HG03025 (cell line): ENCODE data around the gene GRIK2.

ENCODE experiments used
- ATAC-seq: cut with Tn5 transposase; IDR thresholded peaks from one replicate; pipeline ENCODE4 v1.9.1; 2021; ENCODE audit warnings: mild to moderate bottlenecking, moderate library complexity; ENCODE audit not compliant: unreplicated experiment, low FRiP score

GRIK2 gene

DNA sequence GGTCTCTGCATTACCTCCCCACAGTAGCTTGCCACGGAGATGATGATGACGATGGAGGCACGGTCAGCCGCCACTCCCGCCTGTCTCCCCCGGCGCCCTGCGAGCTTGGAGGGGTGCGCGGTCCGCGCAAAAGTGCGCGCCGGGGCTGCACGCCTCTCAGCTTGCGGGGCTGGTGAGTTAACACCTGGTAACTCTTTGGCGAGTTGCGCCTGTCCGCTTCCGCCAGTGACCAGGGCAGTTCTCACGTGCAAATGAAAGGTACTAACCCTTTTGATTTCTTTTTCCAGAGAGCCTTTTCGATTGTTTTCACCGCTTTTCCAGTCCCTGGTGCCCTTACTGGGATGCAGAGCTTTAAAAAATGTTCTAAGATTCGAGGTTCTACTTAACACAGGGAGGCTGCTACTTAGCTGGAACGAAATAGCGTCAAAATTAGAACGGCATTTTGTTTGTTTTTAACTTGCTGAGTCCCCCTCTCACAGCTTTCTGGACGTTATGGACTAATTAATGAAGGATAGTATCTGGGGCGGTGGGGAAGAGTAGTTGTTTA lies 6.2 kb downstream of the GRIK2 start:
- ATAC-seq = no peak

DNA sequence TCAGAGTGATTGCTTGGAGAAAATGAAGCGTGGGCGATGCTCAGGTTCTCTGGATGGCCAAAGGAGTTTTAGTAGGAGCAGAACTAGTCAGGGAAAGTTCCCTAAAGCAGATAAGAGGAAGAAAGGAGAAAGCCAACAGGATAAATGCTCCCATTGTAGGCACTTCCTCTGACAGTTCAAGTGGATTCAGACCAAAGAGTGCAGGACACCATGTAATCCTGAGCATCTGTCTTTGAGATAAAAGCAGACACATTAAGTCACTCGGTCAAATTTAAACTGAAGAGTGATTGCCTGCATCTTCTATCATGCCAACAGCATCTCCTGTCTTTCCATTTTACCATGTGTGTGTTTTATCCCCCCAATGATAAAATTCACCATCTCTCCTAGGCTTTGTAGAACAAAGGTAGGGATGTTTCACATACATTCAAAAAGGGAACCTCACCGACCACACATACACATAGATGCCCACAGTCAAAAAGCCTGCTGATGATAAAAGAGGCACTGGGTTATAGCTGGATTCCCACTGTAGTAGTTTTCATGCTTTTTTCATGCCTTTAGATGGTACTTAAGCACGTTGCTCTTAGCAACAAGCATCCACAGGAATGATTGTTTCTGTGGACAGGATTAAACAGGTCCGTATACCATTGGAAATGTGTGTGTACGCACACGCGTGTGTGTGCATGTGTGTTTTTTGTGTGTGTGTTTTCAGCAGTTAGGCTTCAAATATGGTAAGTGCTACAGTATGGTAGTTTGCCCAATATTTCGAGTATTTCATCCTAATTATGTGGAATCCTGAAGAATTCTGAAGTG lies 7.0 kb downstream of the GRIK2 start:
- no peak for ATAC-seq

DNA sequence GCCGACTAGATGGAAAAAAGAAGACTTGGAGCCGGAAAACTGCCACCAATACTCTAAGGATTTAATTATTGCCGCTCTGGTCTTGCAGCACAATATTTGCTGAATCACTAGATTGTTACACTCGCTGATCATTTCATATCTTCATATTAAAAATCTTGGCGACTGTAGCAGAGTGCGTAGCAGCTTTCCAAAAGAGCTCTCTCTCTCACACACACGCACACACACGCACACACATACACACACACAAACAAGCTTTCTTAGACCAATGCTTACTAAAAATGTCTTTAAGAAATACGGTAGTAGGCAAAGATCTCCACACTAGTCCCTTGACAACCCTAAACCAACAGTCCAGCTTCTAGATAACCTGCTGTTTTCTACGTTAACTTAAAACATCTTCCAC lies 7.7 kb downstream of the GRIK2 start:
- no peak for ATAC-seq

DNA sequence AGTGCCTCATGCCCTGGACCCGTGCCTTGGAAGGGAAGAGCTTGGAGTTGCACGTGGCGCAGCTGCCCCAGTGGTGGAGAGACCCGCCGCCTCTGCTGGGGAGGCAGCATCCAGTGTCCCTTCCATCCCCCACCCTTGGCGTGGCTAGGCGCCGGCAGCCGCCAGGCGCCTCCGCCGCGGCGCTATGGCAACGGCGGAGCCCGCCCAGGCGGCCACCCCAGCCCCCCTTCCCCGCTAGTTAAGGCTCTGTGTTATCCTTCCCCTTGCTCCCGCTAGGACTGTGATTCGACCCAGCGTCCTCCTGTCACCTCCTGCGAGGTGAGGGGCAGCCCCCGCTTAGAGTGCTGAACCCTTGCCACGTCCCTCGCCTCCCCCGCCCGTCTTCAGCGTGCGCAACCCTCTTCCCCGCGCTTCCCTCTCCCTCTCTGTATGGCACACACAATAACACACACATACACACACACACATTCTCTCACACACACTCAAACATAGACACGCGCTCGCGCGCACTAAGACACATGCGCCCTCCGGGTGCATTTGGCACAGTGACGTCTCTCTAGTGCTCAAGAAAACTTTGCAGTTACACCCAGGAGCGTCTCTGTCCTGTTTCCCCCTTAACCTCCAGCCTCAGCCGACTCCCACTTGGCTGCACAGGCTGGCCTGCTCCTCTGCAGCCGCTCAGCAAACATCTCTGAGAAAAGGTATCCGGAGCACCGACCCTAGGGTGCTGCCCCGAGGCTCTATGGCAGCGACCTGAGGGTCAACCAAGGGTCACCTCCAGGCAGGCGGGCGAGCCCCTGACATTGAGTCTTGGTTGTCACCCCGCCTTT lies 8.5 kb downstream of the GRIK2 start:
- ATAC-seq = no peak

DNA sequence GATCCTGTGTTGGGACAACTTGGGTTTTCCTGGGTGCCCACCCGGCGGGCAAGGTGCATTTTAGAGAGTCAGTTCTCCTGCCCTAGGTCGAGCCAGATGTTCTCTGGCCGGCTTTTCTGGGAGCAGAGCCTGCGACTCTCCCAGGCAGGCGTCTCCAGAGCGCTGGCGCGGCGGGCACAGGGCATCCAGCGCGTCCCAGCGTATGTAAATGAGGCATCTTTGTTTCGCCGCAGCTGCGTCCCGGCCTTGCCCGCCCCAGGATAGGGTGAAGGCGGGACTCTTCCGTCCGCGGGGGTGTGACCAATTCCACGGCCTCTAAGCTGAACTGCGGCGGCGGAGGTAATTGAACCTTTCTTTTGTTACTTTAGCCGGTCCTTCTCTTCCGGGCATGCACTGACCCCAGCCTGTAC lies 9.1 kb downstream of the GRIK2 start:
- no peak for ATAC-seq

DNA sequence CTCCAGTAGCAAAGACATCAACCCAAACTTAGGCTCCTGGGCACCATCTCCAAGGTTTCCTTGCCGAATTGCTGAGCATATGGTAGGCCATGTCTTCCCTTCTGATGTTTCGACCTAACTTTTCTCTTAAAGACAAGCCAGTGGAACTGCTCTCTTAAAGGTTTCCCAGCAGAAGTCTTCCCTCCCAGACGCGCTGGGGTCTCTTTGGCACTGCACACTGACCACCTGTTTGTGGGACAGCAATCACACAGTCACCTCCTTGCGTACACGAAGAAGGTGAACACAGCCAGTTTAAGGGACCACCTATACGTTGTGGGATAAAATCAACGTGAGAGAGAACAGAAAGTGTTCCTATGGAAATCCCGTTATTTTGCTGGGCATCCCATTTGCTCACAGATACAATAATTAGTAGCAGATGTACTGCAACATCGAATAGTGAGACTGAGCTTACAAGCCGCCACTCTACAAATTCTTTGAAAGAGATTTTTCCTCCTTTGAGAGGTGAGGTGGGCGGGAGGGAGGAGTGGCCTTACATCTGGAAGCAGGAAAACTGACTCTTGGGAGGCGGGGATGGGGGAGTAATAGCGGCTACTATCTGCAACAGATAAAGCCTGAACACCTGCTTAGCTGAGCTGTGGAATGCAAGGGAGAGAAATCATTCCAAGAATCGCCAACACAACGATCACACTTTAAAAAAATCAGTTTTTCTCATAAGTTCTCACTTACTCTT lies 9.9 kb downstream of the GRIK2 start:
- ATAC-seq = no peak

DNA sequence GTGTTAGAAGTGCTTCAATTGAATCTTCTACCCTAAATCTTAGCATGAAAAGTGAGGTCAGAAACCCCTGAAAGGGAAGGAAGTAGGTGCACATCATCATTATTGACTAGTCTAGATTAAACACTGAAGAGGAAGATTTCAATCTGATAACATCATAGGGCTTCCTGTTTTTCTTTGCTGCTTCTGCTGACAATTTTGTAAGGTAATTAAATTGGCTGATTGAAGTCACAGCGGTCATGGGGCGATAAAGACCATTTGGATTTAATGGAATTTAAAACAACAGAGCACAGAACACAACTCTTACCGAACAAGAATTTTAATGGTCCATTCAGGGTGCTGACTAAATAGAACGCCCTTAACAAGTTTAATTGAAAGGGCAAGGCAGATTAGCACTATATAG lies 11.3 kb downstream of the GRIK2 start:
- no peak for ATAC-seq

DNA sequence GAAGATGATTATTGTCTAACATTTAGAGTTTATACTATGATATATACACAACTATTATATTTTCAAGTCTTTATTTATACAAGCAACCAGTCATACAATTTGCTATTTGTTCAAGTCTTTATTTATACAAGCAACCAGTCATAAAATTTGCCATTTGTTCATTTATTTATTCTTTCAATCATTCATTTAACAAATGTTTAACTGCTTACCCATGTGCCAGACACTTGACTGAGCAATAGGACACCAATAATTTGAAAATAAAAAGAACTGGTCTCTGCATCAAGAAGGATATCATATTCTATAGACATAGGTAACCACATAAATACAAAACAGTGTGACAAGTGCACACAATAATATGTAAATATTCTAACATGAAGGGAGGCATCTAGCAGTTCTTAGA lies 20.3 kb downstream of the GRIK2 start:
- ATAC-seq = no peak

DNA sequence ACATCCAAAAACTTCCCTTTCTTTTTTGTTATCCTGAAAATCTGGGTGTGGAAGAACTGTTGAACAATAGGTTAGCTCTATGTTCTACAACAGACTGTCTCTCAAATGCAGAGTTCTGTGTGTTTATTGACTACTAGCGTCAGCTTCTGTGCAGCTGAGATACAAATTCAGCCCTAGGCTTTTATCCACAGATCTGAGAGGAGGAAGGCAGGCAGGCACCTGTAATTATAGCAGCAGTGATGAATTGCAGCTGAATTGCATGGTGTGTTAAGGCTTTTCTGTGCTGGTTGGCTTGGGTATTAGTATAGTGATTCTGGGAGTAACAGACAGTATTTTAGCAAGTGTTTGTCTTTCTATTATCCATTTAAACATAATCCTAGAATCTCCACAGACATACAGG lies 24.4 kb downstream of the GRIK2 start:
- no peak for ATAC-seq

DNA sequence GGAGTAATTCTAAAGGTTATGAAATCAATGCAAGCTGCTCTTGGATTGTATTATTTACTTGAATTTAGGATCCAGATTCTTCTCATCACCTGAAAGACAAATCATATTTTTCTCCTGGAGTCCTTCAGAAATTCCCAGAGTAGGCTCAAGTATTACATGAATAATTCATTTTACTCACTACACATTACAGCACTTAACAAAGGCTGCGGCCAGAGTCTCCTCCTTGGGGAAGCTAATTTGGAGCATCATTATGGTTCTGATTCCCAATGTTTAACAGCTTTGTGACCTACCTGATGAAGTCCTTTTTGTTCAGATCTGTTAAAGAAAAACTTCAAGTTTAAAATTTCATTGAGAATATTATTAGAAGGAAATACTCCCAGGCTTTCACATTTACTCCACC lies 28.7 kb downstream of the GRIK2 start:
- ATAC-seq = no peak

DNA sequence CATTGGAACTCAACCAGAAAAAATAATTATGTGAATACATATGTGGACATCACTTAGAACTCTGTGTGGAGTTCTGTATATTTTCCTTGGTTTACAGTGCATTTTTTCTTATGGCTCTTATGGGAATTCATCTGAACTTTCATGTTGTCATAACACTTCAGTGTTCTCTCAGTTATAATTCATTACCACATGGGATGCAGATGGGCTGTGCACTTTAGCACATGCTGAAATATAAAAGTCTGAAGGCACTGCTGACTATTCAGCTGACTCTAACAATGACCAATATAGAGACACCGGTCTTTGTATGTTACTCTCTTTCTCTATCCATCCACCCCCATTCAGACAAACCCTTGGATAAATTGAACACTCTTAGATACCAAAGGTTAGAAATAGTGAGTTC lies 29.3 kb downstream of the GRIK2 start:
- no peak for ATAC-seq

DNA sequence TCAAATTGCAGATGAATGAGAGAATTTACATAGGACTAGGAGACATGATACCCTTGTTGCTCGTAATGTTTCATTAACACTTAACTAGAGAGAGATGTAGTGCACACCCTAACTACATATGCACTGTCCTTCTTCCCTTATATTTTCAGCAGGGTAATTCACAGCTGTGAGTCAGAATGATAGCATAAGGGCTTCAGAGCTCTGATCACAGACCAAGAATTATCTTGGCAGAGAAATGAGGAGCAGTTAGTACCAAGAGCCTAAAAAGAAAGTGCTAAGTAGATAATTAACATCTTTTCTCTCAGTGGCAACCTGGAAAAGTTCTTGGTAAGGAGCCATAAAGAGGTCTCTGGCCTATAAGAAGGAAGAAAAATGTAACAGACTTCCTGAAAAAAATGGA lies 35.8 kb downstream of the GRIK2 start:
- ATAC-seq = no peak

DNA sequence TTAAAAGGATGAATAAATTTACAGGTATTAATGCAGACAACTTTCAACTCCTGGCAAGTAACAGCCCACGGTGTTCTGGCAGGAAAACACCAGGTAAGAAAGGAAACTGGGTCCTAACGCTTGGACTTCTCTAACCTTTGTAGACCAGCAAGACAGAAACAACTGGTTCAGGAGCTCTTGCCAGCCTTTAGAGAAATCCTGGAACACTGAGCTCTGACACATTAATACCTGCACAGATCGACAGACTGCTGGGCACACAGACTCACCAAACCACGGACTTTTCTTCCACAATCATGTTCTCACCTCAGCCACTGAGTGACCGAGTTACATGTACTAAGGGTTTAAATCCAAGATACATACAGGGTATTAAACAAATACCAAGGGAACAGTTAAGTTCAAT lies 36.3 kb downstream of the GRIK2 start:
- ATAC-seq = no peak

DNA sequence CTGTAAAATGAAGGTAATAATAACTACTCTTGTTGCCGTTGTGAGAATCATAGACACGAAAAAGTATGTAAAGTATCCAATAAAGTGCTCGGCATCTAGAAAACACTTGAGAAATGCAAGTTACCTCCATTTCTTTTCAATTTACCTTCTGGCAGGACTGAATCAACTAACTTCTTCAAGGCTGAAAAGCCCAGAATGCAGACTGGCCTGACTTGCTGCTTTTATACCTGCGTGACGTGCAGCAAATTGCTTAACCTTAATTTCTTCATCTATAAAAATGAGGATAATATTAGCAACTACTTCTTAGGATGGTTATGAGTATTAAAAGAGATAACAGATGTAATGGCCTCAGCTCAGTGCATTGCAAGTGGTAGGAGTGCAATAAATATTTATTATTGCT lies 39.6 kb downstream of the GRIK2 start:
- no peak for ATAC-seq

DNA sequence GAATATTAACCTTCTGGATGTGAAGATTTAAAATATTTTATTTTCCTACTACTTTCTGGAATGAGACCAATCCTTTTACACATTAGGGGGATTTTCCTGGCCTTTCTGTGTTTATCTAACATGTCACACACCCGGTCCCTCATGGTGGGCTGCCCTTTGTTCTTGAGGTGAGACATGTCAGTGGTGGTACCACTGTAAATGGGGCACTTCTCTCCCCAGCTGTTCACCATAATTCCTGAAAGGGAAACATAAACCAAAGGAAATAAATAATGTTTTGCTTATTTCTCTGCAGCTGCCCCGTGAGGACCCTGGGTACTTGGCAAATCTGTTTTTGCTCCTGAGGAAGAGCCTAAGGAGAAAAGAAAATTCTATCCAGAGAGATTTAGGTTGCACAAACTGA lies 41.1 kb downstream of the GRIK2 start:
- no peak for ATAC-seq

DNA sequence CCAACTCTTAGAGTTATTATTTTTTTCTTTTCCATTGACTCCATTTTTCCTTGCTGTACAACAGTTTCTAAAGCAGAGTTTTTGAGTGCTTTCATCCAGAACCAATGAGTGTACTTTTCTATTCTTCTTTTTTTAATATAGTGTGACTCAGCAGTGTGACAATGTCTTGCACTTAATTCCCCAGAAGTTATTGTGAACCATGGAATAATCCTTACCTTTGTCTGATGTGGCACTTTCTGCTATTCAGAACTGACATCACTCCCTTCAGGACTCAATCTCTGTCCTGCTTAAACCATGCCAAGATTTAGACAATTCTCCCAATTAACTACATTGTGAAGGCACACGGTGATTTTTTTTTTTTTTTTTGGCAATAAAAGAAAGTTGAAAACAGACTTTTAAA lies 41.5 kb downstream of the GRIK2 start:
- ATAC-seq = no peak

DNA sequence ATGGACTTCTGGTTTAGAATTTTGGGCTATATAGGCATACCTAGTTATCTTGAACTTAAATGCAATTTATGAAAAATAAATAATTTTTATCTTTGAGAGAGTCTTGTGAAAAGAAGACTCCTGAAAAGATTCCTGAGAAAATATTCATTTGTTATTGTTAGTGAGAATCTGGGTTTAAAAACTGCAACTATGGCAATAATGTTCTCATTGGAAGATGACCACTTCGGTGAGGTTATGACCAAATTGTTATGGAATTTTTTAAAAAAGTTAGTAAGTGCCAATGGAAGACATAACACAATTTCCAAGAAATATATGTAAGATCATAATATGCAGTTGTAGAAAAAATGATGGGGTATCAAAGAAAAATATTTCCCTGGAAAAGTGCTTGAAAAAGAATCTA lies 46.3 kb downstream of the GRIK2 start:
- no peak for ATAC-seq

DNA sequence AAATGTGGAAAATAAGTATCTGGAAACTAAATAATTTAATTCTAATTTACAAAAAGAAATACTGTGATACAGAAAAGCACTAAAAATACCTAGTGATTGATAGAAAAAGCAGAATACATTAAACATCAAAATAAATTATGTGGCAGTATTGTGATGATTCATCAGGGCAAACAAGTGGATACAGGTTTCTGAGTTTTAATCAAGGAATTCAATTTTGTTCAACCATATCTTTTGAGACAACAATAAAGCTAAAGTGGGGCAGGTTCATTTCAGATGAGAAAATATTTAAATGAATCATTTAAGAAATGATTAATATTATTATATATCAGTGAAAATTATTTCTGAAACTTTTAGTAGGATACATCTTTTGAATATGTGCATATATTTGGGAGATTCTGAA lies 49.8 kb downstream of the GRIK2 start:
- no peak for ATAC-seq

DNA sequence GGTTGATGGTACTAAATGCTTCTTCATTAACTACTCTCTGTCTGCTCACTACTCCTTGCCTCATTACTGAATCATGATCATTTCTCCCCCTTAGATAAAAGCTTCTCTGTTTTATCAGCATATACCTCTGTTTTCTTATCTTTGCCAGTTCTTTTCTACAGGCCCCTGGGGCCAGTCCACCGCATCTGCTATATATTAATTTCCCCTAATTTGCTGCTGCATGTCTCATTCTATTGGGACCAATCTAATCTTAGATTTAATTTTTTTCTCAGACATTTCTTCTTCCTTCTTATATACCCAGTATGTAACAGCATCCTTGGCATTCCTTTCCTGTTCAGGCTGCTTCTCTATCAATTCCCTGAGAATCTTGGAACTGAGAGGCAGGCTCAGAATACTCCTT lies 51.2 kb downstream of the GRIK2 start:
- ATAC-seq = no peak

DNA sequence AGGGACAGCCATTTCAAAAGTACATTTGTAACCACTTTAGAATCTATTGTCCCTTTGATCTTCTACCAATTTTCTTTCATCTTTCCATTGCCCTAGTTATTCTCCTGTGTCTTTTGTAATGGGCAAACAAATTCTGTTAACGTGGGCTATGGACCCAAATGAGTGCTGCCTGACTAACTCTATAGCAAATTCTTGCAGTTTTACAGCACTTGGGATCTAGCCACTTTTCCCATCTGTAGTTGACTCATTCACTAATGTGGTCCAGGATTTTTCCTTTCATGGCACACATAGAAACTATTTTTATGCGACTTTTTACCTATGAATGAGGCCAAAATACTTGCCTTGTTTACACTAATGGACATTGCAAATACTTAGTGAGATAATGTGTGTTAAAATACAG lies 52.0 kb downstream of the GRIK2 start:
- ATAC-seq = no peak

DNA sequence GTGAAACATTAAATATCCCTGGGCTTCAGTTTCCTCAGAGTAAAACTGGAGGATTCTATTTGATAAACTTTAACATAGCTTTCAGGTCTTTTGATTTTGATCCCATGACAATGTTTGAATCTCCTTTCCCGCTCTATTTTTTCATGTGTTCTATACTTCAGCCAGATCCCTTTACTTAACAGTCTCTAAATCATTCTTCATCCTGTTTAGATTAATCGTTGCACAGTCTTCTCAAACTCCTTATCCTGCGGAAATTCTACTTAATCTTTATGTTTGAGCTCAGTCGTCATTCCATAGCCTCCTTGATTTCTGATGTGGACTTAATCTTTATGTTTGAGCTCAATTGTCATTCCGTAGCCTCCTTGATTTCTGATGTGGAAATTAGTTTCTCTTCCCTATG lies 57.4 kb downstream of the GRIK2 start:
- ATAC-seq = no peak
